Thyroid gland (tissue), 4 donors: ENCODE results near the gene RRP9.

Experiments used
- CTCF ChIP-seq, 6 experiments: fragments of 200-600 bp in 3 of 6; fragments of 450-650 bp in 3 of 6; sonication (generic) in 3 of 6; IDR thresholded peaks; one replicate each; pipeline ENCODE4 v1.5.1; 2016 to 2019; ENCODE audit warnings: antibody characterized with exemption in 6 of 6, mild to moderate bottlenecking in 2 of 6, inconsistent platforms in 1 of 6, moderate library complexity in 1 of 6
- POLR2A ChIP-seq, 2 donors: fragments of 450-650 bp; IDR thresholded peaks; one replicate each; pipeline ENCODE4 v1.6.1; 2017; ENCODE audit warnings: antibody characterized with exemption in 2 of 2, mild to moderate bottlenecking in 2 of 2, moderate library complexity in 1 of 2

- TF ChIP-seq CTCF (IDR thresholded peaks at IDR 0.05) (no peak), POLR2A (IDR thresholded peaks at IDR 0.05) (no peak)
Measured at GRCh38 chr3:51980253-51980652, 38.5 kb upstream of the RRP9 start.
